Measurements from ENCODE around the gene NALCN.

DNA sequence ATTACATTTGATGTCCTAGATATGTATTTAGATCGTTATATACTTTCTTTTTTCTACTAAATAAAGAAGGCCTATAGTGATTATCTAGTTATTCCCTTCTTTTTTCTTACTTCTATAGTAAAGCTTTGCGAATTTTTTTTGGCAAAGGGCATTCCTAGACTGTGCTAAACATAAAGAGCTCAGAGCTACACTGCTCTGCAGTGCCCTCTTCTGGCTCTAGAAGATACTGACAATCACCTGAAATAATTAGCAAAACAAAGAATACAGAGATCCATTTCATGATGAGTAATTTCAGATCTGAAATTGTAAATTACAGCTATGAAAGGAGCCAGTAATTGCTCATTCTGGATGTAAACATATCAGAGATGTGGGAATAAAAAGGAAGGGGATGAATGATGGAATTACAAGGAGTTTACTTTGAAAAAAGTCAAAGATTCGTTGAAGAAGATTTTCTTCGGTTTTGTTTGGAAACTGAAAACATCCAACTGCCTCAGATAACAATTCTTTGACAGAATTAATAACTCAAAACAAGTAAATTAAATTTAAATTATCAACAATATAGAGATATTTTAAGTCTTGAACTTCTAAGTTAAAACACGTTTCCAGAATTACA, 288.5 kb downstream of the NALCN start:
- TF ChIP-seq CTCF (IDR thresholded peaks at IDR 0.05; ENCODE audit: insufficient read depth, low read length, poor library complexity, severe bottlenecking) (peak; percentile 78), EZH2phosphoT487 (conservative IDR thresholded peaks at IDR 0.05; ENCODE audit: low read length) (no peak)

Data from SU-DHL-6 (cell line).